GM19463 (cell line): ENCODE data around the gene IFT20.
"Not testable (repeated sequence)": the region's sequence is repeated elsewhere in the genome, so short reads cannot be mapped to it uniquely, and the experiment has no call there.

ENCODE experiments used
- ATAC-seq: cut with Tn5 transposase; IDR thresholded peaks from one replicate; pipeline ENCODE4 v1.9.1; 2021; ENCODE audit warnings: mild to moderate bottlenecking, moderate library complexity; ENCODE audit not compliant: unreplicated experiment

Gene IFT20

DNA sequence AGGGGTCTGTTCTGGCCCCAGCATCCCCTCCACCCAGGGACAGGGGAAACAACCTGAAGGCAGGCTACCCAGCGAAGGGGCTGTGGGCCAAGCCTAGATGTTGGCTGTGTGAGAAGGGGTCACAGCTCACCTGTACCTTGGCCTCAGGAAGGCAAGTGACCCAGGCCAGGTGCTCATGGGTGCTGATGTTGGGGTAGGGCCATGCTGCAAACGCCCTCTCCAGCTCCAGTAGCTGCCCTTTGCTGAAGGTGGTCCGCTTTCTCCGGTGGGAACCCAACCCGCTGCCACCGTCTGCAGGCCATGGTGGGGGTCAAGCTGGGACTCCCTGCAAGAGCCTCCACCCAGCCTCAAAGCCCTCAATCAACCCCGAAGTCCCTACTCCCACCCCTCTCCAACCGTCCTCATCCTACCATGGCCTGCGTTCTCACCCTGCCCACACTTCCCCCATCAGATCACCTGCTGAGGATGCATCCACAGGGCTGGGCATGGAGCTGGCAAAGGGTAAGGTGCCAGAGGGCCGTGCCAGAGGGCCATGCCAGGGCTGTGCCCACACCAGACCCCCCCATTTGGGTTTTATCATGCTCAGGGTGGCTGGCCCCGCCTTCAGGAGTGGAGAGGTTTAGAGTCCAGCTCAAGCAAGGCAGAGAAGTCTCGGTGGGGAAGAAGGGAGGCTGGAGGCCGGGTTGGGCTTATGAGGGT, 29.5 kb upstream of the IFT20 start, which contains the start of gene SEBOX:
TSS of gene SEBOX (minus strand) at position 535 of the 699 bp plus-strand sequence. CDS start at position 487, 48 bp downstream.
- ATAC-seq = no peak

- no peak for ATAC-seq
These were observed 28.7 kb upstream of the IFT20 start for GRCh38 chr17:28363776-28364650.

DNA sequence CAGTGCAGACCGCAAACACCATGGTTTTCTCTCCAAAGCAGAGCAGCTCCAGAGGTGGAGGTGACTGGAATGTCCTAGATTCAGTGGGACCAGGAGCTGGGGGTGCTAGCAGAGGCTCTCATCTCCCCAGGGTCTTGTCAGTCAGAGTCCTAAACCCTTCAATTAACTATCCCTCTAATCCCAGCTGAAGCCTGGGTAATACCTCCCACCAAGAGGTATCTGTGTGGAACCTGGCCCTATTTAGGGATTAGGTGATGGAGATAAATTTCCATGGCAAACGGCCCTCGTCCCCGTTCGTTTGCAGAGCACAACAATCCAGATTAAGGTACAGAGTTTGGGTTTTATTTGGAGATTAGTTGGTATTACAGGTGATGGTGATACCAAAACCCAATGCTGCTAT, 27.9 kb upstream of the IFT20 start:
- ATAC-seq = no peak

- ATAC-seq = no peak
These were observed 22.6 kb upstream of the IFT20 start for GRCh38 chr17:28357901-28358197.

DNA sequence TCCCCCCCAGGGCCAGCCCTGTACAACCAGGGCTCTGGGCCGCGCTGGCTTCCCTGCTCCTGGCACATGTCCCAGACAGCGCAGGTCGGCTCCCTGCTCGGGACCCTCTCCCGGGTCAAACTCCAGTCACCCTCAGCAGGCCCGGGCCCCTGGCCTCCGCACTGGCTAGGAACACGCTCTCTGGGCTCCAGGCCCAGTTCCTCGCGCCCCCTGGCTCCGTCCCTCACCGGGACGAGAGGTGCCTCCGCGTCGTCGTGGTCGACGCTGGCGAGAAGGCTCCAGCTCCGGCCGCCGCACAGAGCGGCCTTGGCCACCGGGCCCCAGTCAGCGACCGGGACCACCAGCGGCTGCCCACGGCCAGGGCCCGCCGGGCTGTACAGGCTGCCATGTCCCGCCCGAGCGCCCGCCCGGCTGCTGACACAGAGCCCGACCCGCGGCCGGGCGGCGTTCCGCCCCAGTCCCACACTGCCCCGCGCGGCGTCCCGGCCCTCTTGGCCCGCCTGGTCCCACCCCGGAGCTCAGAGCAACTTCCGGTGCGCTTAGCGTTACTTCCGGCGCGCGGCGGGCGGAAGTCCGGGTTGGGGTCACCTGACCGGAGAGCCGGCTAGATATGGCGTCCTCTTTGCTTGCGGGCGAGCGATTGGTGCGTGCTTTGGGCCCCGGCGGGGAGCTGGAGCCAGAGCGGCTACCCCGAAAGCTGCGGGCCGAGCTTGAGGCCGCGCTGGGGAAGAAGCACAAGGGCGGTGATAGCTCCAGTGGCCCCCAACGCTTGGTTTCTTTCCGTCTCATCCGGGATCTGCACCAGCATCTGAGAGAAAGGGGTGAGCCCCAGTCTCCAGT, 22.0 kb upstream of the IFT20 start, which contains the start of gene POLDIP2:
TSS of gene POLDIP2 (minus strand) at position 467 of the 840 bp plus-strand sequence. CDS start at position 388, 79 bp downstream.
- ATAC-seq = peak; percentile 98

DNA sequence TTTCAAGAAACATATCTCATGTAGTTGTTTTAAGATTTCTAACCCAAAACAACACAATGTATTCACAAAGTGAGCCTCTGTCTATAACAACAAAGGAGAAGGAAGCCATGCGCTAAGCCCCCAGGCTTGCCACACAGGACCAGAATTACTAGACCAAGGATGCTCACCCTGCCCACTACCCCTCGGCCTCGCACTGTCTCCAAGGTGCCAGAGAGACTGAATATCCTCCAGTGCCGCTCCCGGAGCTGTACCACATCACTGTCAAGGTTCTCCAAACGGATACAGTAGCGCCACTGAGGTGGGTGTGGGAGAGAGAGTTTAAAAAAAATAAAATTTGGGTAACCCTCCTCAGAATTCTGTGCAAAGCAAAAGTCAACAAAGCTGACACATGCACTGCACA, 15.0 kb upstream of the IFT20 start:
- ATAC-seq = no peak

- ATAC-seq = no peak
These were observed 13.7 kb upstream of the IFT20 start for GRCh38 chr17:28348979-28349378.

DNA sequence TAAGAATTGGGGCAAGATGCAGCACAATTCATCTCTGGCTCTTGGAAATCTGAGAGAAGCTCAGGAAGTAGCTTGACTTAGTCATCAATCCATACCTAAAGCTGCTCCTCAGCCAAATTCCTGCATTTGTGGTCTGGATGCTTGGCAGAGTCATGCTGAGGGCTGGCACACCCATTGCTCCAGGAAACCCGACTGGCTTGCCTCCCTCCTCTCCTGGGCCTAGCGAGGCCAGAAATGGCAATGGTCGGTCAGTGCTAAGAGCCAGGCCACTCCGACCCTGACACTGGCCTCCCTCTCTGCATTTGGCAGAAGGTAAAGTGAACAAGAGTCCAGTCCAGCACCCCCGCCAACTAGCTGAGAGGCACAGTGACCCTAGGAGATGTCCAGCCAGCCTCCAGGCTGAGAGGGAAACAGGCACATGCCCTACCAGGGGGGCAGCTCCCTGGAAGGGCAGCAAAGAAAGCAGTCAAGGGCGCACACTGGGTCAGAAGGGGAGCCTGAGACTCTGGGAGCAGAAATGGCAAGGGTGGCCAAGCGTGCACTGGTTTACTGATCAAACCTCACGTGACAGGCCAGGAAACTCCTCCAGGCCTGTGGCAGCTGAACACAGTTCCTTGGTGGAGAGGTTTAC, 12.1 kb upstream of the IFT20 start:
- no peak for ATAC-seq

DNA sequence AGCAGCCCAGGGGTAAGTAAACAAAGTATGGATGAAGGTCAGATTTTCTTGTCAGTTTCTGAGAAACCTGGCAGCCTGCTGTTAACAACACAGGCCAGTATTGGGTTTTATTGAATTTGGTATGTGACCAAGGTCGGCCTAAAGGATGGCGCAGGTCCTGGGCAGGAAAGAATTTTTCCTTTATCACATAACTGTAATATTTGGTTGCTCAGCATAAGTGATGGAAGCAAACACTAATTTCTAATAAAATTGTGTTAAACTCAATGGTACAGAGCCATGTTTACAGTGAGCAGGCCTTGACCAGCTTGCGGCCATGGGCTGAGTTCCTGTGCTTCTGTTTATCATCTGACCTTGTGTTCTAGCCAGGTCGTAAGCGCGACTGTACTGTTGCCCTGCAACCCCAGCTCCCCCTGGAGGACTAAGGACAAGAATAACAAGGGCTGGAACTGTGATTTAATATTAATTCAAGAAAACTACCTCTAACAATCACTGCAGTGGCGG, 11.5 kb upstream of the IFT20 start:
- no peak for ATAC-seq

- no peak for ATAC-seq
These were observed 10.9 kb upstream of the IFT20 start for GRCh38 chr17:28346199-28346580.

DNA sequence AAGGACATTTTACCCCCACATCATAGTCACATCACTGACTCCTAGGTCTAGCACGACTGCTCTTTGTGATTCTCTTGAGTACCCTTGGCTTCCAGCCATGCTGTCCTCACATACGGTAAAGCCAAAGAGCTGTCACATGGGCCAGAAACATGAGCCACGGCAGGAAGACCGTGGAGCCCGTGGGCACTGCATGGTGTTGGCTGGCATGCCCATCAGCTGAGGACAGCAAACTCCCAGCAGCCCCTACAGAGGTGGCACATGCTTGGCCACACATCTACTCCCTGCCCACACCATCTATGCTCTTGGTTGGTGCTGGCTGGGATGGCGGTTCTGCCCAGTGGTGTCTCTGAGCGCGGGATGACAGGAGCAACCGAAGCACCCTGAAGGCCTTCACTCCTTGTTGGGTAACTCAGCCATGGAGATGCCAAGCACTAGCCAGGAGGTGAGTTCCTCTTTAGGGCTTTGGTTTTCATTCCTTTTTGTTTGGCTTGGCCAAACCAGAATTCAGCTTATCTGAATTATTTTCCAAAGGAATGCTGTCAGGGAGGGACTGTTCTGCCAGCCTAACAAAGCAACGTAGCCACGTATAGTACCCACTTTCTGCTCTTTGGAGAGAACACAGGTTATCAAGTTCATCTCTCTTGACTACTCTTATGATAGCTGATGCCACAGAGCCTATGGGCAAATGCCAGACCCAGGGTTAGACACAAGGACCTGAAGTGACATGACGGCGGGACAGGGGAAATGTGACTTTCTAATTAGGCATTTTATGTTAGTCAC, 10.3 kb upstream of the IFT20 start:
- ATAC-seq = no peak

GRCh38 chr17:28344435-28344901, 9.2 kb upstream of the IFT20 start:
- ATAC-seq = no peak

DNA sequence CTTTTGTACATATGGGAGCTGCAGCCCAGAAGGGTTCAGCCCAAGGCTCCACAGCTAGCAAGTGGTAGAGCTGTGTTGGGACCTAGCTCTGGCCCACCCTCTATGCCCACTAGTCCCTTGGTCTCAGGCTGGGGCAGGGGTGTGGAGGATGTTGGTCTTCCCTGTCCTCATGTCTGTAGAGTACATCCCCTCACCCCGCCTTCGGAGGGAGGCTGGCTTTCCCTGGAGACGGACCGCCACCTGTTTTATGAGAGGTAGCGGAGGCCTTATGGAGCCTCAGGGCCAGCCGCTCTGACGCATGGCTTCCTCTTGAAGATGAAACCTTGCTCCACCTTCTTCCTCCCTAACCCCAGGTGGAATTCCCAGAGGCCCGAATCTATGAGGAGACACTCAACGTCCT, 8.7 kb upstream of the IFT20 start:
- ATAC-seq = no peak

DNA sequence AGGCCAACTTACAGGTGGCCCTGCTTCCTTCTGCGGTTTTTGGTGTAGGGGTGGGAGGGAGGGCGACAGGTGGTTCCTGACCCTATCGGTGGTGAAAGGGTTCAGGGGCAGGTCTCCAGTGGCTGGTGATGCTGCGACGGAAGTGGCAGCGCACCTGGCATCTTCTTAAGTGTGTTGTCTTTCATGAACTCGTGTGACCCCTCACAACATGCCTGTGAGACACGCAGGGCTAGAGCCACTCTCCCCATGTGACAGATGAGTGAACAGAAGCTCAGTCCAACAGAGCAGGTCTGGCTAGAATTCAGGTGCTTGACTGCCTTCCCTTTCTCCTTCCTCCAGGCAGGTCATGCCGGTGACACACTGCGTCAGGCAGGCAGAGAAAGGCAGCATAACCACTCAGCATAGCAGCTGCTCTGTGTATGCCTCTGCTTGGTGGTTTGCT, 8.2 kb upstream of the IFT20 start:
- no peak for ATAC-seq

GRCh38 chr17:28342313-28342712, 7.0 kb upstream of the IFT20 start:
- ATAC-seq = no peak

GRCh38 chr17:28341516-28341915, 6.2 kb upstream of the IFT20 start:
- ATAC-seq = no peak

- no peak for ATAC-seq
These were observed 5.1 kb upstream of the IFT20 start for GRCh38 chr17:28340374-28340773.

DNA sequence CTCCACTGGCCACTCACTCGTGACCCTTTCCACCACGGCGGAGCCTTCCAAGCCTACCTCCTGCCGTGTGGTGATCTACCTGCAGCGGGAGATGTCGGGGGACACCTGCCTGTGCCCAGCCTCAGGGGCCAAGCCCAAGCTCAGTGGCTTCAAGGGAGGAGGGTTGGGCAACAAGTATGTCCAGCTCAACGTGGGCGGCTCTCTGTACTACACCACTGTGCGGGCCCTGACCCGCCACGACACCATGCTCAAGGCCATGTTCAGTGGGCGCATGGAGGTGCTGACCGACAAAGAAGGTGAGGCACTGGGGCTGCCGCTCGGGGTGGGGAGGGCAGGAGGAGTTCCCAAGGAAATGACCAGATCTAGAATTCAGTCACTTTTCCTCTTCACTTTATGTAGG, 4.2 kb upstream of the IFT20 start:
- no peak for ATAC-seq

- not testable (repeated sequence) for ATAC-seq
These were observed 3.5 kb upstream of the IFT20 start for GRCh38 chr17:28338769-28339212.
